SK-N-SH treated with all-trans-retinoic acid at 6 μM for 48 hours (cell line): ENCODE results near the gene DYRK1B.

Source experiments
- ATAC-seq: fragments of 200-7000 bp; cut with Tn5 transposase; 3 replicates; pipeline ENCODE4 v1.9.1; 2020; ENCODE audit warnings: mild to moderate bottlenecking, moderate library complexity
- ARNTL ChIP-seq: fragments of 450-650 bp; formaldehyde crosslinking; IDR thresholded peaks from 2 replicates; pipeline ENCODE4 v1.5.0; 2020; ENCODE audit warnings: low read depth, mild to moderate bottlenecking, moderate library complexity, borderline replicate concordance
- BACH2 ChIP-seq: fragments of 250-450 bp; sonication (Bioruptor Pico); IDR thresholded peaks from 2 replicates; pipeline ENCODE4 v1.9.0; 2021; ENCODE audit warnings: mild to moderate bottlenecking, borderline replicate concordance
- CREB5 ChIP-seq: fragments of 250-450 bp; sonication (Bioruptor Pico); IDR thresholded peaks from 2 replicates; pipeline ENCODE4 v1.5.1; 2020; ENCODE audit warnings: low read depth, mild to moderate bottlenecking, moderate library complexity
- CSRNP3 ChIP-seq: fragments of 250-450 bp; sonication (Bioruptor Pico); IDR thresholded peaks from 2 replicates; pipeline ENCODE4 v1.5.1; 2021; ENCODE audit warnings: mild to moderate bottlenecking, moderate library complexity
- ESRRG ChIP-seq: fragments of 250-450 bp; sonication (Bioruptor Pico); IDR thresholded peaks from 2 replicates; pipeline ENCODE4 v1.6.1; 2021; ENCODE audit warnings: mild to moderate bottlenecking
- GLIS3 ChIP-seq: fragments of 250-450 bp; sonication (Bioruptor Pico); IDR thresholded peaks from 2 replicates; pipeline ENCODE4 v1.5.0; 2020; ENCODE audit warnings: mild to moderate bottlenecking, moderate library complexity
- ISL1 ChIP-seq: fragments of 250-450 bp; sonication (Bioruptor Pico); IDR thresholded peaks from 2 replicates; pipeline ENCODE4 v2.1.2; 2022; ENCODE audit warnings: mild to moderate bottlenecking, moderate library complexity
- PATZ1 ChIP-seq: fragments of 250-450 bp; sonication (Bioruptor Pico); IDR thresholded peaks from 2 replicates; pipeline ENCODE4 v1.8.0; 2020; ENCODE audit warnings: mild to moderate bottlenecking, moderate library complexity, borderline replicate concordance
- POU6F1 ChIP-seq: fragments of 250-450 bp; sonication (Bioruptor Pico); IDR thresholded peaks from 2 replicates; pipeline ENCODE4 v1.8.0; 2021; ENCODE audit warnings: low read depth, mild to moderate bottlenecking, moderate library complexity, borderline replicate concordance
- PPARA ChIP-seq: fragments of 250-450 bp; sonication (Bioruptor Pico); IDR thresholded peaks from 2 replicates; pipeline ENCODE4 v1.5.0; 2020; ENCODE audit warnings: mild to moderate bottlenecking, borderline replicate concordance
- RARB ChIP-seq: fragments of 250-450 bp; sonication (Bioruptor Pico); IDR thresholded peaks from 2 replicates; pipeline ENCODE4 v1.8.0; 2021; ENCODE audit warnings: mild to moderate bottlenecking, moderate library complexity
- SNAI2 ChIP-seq: fragments of 250-450 bp; sonication (Bioruptor Pico); IDR thresholded peaks from 2 replicates; pipeline ENCODE4 v1.5.0; 2020; ENCODE audit warnings: mild to moderate bottlenecking, moderate library complexity
- TSHZ2 ChIP-seq: fragments of 250-450 bp; sonication (Bioruptor Pico); IDR thresholded peaks from 2 replicates; pipeline ENCODE4 v1.5.0; 2020; ENCODE audit warnings: mild to moderate bottlenecking, moderate library complexity
- ZC3H10 ChIP-seq: fragments of 250-450 bp; sonication (Bioruptor Pico); IDR thresholded peaks from 2 replicates; pipeline ENCODE4 v1.5.1; 2021; ENCODE audit warnings: mild to moderate bottlenecking, moderate library complexity
- ZFP3 ChIP-seq: fragments of 250-450 bp; sonication (Bioruptor Pico); IDR thresholded peaks from 2 replicates; pipeline ENCODE4 v1.5.0; 2020; ENCODE audit warnings: mild to moderate bottlenecking, moderate library complexity
- ZFP30 ChIP-seq: fragments of 450-650 bp; formaldehyde crosslinking; IDR thresholded peaks from 2 replicates; pipeline ENCODE4 v1.5.0; 2022; ENCODE audit warnings: mild to moderate bottlenecking, moderate library complexity
- ZNF70 ChIP-seq: fragments of 450-650 bp; formaldehyde crosslinking; IDR thresholded peaks from 2 replicates; pipeline ENCODE4 v1.5.0; 2020; ENCODE audit warnings: mild to moderate bottlenecking, moderate library complexity
- ZNF8 ChIP-seq: fragments of 450-650 bp; formaldehyde crosslinking; IDR thresholded peaks from 2 replicates; pipeline ENCODE4 v1.5.0; 2020; ENCODE audit warnings: mild to moderate bottlenecking, moderate library complexity

Gene DYRK1B

GRCh38 chr19:39850892-39851291, 16.9 kb upstream of the DYRK1B start:
- TF ChIP-seq CSRNP3 (CRISPR knock-in tag), result no peak
- no peak for TF ChIP-seq PPARA (CRISPR knock-in tag)
- TF ChIP-seq ISL1 (CRISPR knock-in tag), result no peak
- TF ChIP-seq PATZ1 (CRISPR knock-in tag), result no peak
- TF ChIP-seq ZC3H10 (CRISPR knock-in tag), result no peak
- no peak for ATAC-seq

- TF ChIP-seq BACH2 (CRISPR knock-in tag), result no peak
- TF ChIP-seq ZNF70, result no peak
- no peak for TF ChIP-seq RARB (CRISPR knock-in tag)
- TF ChIP-seq CSRNP3 (CRISPR knock-in tag), result no peak
- no peak for TF ChIP-seq ARNTL (CRISPR knock-in tag)
- no peak for ATAC-seq
Measured at GRCh38 chr19:39848392-39848791, 14.4 kb upstream of the DYRK1B start.

GRCh38 chr19:39847525-39847924, 13.6 kb upstream of the DYRK1B start:
- no peak for ATAC-seq
- TF ChIP-seq PPARA (CRISPR knock-in tag), result no peak
- TF ChIP-seq ISL1 (CRISPR knock-in tag), result no peak
- no peak for TF ChIP-seq CSRNP3 (CRISPR knock-in tag)
- TF ChIP-seq ZC3H10 (CRISPR knock-in tag), result no peak
- no peak for TF ChIP-seq GLIS3
- no peak for TF ChIP-seq RARB (CRISPR knock-in tag)
- TF ChIP-seq POU6F1 (CRISPR knock-in tag), result no peak
- no peak for TF ChIP-seq ESRRG (CRISPR knock-in tag)
- no peak for TF ChIP-seq ZFP3 (CRISPR knock-in tag)
- TF ChIP-seq ZNF8 (CRISPR knock-in tag), result no peak
- TF ChIP-seq ZFP30 (CRISPR knock-in tag), result no peak
- no peak for TF ChIP-seq TSHZ2 (CRISPR knock-in tag)
- TF ChIP-seq CREB5 (CRISPR knock-in tag), result no peak
- no peak for TF ChIP-seq PATZ1 (CRISPR knock-in tag)
- no peak for TF ChIP-seq SNAI2
